Measurements from ENCODE around the gene IGSF11.

- TF ChIP-seq, protein P1, sequence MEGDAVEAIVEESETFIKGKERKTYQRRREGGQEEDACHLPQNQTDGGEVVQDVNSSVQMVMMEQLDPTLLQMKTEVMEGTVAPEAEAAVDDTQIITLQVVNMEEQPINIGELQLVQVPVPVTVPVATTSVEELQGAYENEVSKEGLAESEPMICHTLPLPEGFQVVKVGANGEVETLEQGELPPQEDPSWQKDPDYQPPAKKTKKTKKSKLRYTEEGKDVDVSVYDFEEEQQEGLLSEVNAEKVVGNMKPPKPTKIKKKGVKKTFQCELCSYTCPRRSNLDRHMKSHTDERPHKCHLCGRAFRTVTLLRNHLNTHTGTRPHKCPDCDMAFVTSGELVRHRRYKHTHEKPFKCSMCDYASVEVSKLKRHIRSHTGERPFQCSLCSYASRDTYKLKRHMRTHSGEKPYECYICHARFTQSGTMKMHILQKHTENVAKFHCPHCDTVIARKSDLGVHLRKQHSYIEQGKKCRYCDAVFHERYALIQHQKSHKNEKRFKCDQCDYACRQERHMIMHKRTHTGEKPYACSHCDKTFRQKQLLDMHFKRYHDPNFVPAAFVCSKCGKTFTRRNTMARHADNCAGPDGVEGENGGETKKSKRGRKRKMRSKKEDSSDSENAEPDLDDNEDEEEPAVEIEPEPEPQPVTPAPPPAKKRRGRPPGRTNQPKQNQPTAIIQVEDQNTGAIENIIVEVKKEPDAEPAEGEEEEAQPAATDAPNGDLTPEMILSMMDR (IDR thresholded peaks at IDR 0.05) = no peak
- no peak for TF ChIP-seq ZFX (IDR thresholded peaks at IDR 0.05; ENCODE audit: borderline replicate concordance)
Observed at GRCh38 chr3:118941236-118941635, 93.4 kb downstream of the IGSF11 start.
